Cardiac septum (tissue), 1 donor: ENCODE measurements around the gene DPH2. TPM values are rescaled to one million over a fixed set of nuclear protein-coding genes. Genes with fewer than 3 reads are reported as not detected.

Source experiments
- DNase-seq: peaks from one replicate; pipeline ENCODE4 v3.0.0-alpha.2; 2020; ENCODE audit warnings: low spot score
- intact Hi-C: fragments of 100-400 bp; cut with DNase I; formaldehyde crosslinking; loops from one replicate; pipeline ENCODE4 v1.14.0; 2022
- total RNA-seq: library from RNA; stranded (reverse); fragmentation: NEBNext Ultra II Directional; extraction: Animal tissue kit (Norgen Biotek cat#: 25700); gene quantifications from one replicate; pipeline ENCODE4 v1.2.1, GENCODE V29; 2021
- donor health status: DM: no; HTN: no; CAD: no.

Gene DPH2
- total RNA-seq, 1 donor from 2014 or later, result 15.5 TPM

DNA sequence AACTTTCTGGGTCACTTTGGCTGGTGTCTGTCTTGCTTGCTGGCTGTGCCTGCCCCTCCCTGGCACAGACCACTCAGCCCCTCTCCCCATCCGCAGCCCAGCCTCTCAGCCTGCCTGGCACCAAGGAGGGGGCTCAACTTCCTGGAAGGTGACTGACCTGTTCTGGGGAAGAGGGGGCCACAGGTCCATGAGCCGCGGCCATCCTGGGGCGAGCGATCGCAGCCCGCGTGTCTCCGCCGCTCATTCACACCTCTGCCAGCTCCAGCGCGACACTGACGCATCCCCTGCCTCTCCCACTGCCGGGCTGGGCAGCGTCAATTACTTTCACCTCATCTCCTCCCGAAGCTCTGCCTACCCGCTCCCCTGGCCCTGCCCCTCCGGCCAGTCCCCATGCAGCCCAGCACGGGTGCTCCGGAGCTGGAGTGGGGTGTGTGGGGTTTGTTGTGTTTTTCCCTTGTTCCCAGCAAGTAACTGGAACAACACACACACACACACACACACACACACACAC, 47.1 kb downstream of the DPH2 start:
- no peak for DNase-seq
- intact Hi-C loops, result no loop called here

GRCh38 chr1:44019466-44019948, 49.7 kb downstream of the DPH2 start:
- intact Hi-C loops, result no loop called here
- no peak for DNase-seq

DNA sequence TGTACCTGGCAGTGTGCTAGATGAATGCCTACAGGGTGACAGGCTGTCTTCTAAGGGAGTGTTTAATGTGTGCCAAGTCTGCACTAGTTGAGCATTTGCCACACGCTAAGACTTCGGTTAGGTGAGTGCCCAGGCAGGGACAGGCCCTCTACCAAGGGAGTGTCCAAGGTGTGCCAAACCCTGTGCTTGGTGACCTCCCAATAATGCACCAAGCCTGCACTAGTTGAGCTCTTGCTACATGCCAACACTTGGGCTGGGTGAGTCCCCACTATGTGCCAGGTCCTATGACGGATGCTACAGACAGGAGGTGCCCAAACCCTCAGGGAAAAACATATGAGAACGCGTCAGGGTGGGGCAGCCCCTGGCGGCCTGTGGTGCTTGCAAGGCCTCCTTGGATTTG, 50.7 kb downstream of the DPH2 start:
- DNase-seq, result no peak
- intact Hi-C loops, result no loop called here

GRCh38 chr1:44021156-44021555, 51.3 kb downstream of the DPH2 start:
- no peak for DNase-seq

GRCh38 chr1:44021581-44022321, 51.9 kb downstream of the DPH2 start:
- no peak for DNase-seq
- intact Hi-C loops, result no loop called here

More at GRCh38 chr1:44021156-44021555, 51.3 kb downstream of the DPH2 start:
- intact Hi-C loops, result no loop called here

Other genes with a start within 250 kb of the DPH2 start
- gene ARTN, start 36.2 kb upstream of the DPH2 start, total RNA-seq, result 0.70 TPM
- gene IPO13, start 23.1 kb upstream of the DPH2 start, total RNA-seq, result 60.6 TPM
- 81.6 TPM for gene ATP6V0B, start 5.0 kb downstream of the DPH2 start, total RNA-seq
- gene B4GALT2, start 9.2 kb downstream of the DPH2 start, total RNA-seq, result 44.3 TPM
- 1.9 TPM for gene CCDC24, start 21.6 kb downstream of the DPH2 start, total RNA-seq
- gene SLC6A9, start 61.5 kb downstream of the DPH2 start, total RNA-seq, result 1.8 TPM
- gene KLF17, start 148.8 kb downstream of the DPH2 start, total RNA-seq, result not detected
- gene KLF18, start 171.6 kb downstream of the DPH2 start, total RNA-seq, result not detected
- 27.7 TPM for gene DMAP1, start 243.5 kb downstream of the DPH2 start, total RNA-seq